ENCODE measurements around the gene SH3PXD2A.

The SH3PXD2A gene

DNA sequence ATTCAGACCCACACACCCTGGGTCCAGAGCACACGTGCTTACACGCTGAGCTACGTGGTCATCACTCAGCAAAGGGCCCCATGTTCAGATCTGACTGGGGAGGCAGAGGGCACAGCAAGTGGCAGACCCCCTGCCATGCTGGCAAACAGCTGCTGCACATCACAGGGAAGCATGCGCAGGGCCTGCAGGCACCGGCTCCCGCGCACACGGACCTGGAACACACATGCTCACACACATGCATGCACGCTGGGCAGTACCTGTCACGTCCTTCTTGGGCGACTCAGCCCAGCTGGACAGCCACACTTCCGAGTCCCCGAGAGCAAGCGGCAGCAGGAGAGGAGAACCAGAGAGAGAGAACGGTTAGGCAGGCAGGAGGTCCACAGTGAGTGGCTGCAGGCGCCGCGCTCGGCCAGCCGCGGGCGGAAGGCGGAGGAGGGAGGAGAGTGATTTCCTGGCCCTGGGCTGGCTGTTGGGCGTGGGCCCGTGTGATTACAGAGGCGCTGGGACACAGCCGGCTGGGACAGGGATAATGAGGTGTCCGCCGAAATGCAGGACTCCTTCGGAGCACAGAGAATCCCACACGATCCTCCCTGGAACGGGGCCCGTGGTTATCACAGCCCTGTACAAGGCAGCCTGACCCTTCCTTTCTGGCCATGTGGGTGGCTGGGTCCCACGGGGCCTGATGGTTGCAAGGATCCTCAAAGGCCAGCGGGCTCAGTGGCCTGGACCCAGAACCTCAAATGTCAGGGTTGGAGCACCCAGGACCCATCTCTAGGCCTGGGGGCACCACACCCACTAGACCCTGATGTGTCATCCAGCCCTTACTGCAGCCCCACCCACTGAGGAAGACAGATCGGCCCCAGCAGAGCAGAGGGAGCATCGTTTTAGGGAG lies 186.8 kb downstream of the SH3PXD2A start:
- TF ChIP-seq GATA2 (IDR thresholded peaks at IDR 0.05; ENCODE audit: low read depth, low read length) (no peak), GATA3 (IDR thresholded peaks at IDR 0.05; ENCODE audit: low read depth, low read length) (no peak)

- no peak for TF ChIP-seq GATA2 (IDR thresholded peaks at IDR 0.05; ENCODE audit: low read depth, low read length)
- TF ChIP-seq GATA3 (IDR thresholded peaks at IDR 0.05; ENCODE audit: low read depth, low read length) = no peak
Observed at GRCh38 chr10:103667356-103667755, 188.0 kb downstream of the SH3PXD2A start.

DNA sequence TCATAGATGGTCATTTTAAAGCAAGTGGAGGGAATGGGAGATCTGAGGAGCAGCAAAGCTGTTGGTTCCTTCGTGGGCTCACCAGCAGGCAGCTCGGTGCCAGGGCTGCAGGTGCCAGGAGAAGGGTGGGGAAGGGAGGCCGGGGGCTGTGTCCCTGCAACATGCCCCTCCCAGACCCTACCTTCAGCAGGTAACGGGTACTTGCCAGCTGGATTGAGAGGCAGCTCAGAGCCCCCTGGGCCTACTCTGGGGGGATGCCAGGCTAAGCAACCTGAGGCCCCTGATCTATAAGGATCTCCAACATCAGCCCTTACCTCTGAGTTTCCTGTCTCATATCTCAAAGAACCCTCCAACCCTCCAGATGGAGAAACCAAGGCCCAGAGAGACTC lies 188.6 kb downstream of the SH3PXD2A start:
- TF ChIP-seq GATA3 (IDR thresholded peaks at IDR 0.05; ENCODE audit: low read depth, low read length) = no peak
- TF ChIP-seq GATA2 (IDR thresholded peaks at IDR 0.05; ENCODE audit: low read depth, low read length) = no peak

DNA sequence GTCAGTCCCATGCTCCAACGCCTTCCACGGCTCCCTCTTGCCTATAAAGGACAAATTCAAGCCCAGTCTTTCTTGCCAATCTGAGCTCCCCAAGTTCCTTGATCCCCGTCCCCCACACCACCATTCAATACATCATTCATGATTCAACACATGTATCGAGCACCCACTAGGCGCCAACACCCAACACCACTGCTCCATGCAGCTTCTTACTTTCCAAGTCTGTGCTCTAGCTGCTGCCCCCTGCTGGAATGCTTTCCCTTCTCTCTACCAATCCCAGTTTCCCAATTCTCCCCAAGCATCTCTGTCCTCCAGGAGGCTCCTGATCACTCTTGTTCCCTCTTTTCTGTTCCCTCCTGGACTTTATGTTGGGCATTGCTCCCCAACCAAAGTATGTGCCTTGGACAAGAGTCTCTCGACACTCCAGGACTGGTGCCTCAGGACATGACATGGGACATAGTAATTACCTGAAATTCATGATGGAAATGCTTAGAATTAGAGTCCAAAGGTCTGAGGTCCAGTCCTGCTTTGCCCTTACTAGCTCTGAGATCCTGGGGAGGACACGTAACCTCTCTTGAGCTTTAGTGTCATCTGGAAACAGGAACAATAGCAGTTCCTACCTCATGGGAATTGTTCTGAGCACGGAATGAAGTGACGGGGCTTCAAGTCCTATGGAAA lies 189.2 kb downstream of the SH3PXD2A start:
- no peak for TF ChIP-seq GATA3 (IDR thresholded peaks at IDR 0.05; ENCODE audit: low read depth, low read length)
- TF ChIP-seq GATA2 (IDR thresholded peaks at IDR 0.05; ENCODE audit: low read depth, low read length) = no peak

GRCh38 chr10:103665162-103665889 lies 190.1 kb downstream of the SH3PXD2A start:
- no peak for TF ChIP-seq GATA3 (IDR thresholded peaks at IDR 0.05; ENCODE audit: low read depth, low read length)
- no peak for TF ChIP-seq GATA2 (IDR thresholded peaks at IDR 0.05; ENCODE audit: low read depth, low read length)

DNA sequence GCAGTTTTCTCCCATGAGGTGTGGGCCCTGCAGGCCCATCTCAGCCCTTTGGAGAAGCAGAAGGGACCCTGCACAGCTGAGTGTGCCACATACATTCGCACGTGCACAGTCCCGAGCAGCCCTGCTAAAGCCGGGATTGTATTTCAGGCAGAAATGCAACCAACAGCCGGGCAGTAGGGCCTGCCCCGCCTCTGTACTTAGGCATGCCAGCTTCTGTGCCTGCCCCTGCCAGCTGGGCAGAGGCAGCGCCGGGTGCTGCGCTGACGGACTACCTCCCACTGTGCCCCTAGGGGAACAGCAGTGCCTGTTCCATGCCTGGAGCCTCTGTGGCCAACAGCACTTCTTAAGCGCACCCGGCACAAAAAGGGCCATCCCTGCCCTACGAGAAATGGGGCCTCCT lies 191.6 kb downstream of the SH3PXD2A start:
- TF ChIP-seq GATA2 (IDR thresholded peaks at IDR 0.05; ENCODE audit: low read depth, low read length) = no peak
- no peak for TF ChIP-seq GATA3 (IDR thresholded peaks at IDR 0.05; ENCODE audit: low read depth, low read length)

DNA sequence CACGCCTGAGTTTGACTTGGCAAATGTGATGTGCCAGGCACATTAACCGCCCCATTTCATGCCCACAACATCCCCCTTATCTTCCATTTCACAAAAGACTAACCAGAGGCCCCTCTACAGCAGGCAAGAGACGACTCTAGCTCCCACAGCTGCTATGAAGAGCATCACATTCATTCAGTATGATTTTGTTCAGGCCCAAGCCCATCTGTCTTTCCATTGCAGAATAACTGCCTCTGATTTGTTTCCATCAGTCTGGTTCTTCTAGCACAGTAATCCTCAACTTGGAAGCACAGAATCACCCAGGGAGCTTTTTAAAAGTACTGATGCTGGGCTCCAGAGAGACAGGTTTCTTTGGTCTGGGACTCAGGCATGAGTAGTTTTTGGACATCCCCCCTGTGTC lies 192.1 kb downstream of the SH3PXD2A start:
- TF ChIP-seq GATA3 (IDR thresholded peaks at IDR 0.05; ENCODE audit: low read depth, low read length) = no peak

GRCh38 chr10:103661198-103661950 lies 194.0 kb downstream of the SH3PXD2A start:
- TF ChIP-seq GATA2 (IDR thresholded peaks at IDR 0.05; ENCODE audit: low read depth, low read length) (no peak), GATA3 (IDR thresholded peaks at IDR 0.05; ENCODE audit: low read depth, low read length) (no peak)

DNA sequence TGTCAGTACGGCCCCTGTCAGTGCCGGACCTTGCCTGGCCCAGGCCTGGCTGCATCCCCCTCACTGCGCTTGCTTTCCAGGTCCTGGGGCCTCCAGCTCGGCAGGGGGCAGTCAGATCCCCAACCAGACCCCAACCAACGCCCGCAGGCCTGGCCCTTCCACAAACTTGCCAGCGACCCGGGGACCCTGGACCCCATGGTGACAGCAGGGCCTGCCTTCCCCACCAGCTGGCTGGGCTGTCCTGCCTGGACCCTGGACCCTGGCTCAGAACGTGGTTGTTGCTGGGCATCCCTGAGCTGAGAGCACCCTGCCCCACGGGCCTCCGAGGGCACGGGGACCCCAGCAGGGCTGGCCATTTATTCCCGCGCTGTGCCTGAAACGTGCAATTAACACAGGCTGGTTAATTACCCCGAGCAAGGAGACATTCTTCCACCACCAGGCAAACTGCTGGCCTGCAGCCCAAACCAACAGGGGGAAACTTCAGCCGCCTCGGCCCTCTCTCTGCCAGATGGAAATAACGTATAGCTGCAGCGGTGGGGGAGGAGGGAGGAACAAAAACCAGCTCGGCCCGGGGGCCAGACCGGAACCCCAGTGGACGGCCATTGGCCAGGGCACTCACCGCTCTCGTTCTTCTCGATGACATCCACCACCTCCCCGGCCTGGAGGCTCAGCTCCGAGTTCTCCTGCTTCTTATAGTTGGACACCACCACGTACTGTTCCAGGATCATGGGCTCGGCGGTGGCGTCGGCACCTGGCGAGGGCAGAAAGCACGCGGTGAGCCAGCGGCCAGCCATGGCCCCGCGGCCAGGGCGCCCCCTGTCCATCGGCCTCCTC lies 194.8 kb downstream of the SH3PXD2A start:
- TF ChIP-seq GATA2 (IDR thresholded peaks at IDR 0.05; ENCODE audit: low read depth, low read length) = no peak
- no peak for TF ChIP-seq GATA3 (IDR thresholded peaks at IDR 0.05; ENCODE audit: low read depth, low read length)

GRCh38 chr10:103659674-103660363 lies 195.6 kb downstream of the SH3PXD2A start:
- no peak for TF ChIP-seq GATA2 (IDR thresholded peaks at IDR 0.05; ENCODE audit: low read depth, low read length)
- no peak for TF ChIP-seq GATA3 (IDR thresholded peaks at IDR 0.05; ENCODE audit: low read depth, low read length)

DNA sequence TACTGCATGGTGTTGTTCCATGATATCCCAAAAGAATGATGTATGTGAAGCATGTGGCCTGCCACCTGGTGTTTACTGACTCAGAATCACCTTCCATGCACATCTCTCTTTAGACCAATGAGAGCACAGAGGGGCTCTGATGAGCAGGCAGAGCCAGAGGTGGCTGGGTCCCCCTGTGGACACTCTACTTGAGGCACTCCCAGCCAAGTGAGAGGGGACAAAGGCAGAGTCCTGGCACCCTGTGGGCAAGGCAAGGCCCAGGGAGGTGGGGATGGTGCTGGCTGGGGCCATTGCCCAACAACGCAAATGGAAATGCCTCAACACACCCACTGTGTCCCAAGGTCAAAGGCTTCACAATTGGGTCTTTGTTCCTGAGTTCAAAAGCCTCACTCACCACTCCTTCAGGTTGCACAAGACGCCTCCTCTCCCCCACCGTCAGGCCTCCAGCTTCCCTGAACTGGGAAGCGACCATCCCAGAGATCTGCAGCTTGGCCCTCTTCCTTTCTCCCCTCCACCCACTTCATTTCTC lies 197.3 kb downstream of the SH3PXD2A start:
- TF ChIP-seq GATA3 (IDR thresholded peaks at IDR 0.05; ENCODE audit: low read depth, low read length) (no peak), GATA2 (IDR thresholded peaks at IDR 0.05; ENCODE audit: low read depth, low read length) (no peak)

- TF ChIP-seq GATA3 (IDR thresholded peaks at IDR 0.05; ENCODE audit: low read depth, low read length) (no peak), GATA2 (IDR thresholded peaks at IDR 0.05; ENCODE audit: low read depth, low read length) (no peak)
Observed at GRCh38 chr10:103657061-103657591, 198.2 kb downstream of the SH3PXD2A start.

All from SH-SY5Y (cell line).